Stimulated activated CD4-positive, alpha-beta T cell treated with anti-CD3 and anti-CD28 coated beads, Interleukin-12 subunit alpha, Interleukin-12 subunit beta, amount 100 ng/mL, for 48 hours (primary cell): ENCODE measurements around the gene TIMM17B.

ENCODE experiments used
- DNase-seq, 3 donors: peaks; one replicate each; pipeline ENCODE4 v3.0.0-alpha.2; 2020; ENCODE audit warnings: low read depth in 2 of 3, low spot score in 1 of 3

The TIMM17B gene

GRCh38 chrX:48897625-48898306 is at the start of gene TIMM17B, which contains the start of gene PQBP1:
TSS of gene TIMM17B (minus strand) at chrX:48897768. CDS start at chrX:48897749, 19 bp downstream.
TSS of gene PQBP1 (plus strand) at chrX:48897930. CDS start at chrX:48898510, 580 bp downstream.
- DNase-seq, result peak; percentile 79

- no peak for DNase-seq
These were observed 48.2 kb upstream of the TIMM17B start for GRCh38 chrX:48945517-48946348.

GRCh38 chrX:48942895-48943294 is 45.3 kb upstream of the TIMM17B start:
- DNase-seq, result no peak

- no peak for DNase-seq
These were observed 42.9 kb upstream of the TIMM17B start for GRCh38 chrX:48940404-48940955.

- no peak for DNase-seq
These were observed 42.1 kb upstream of the TIMM17B start for GRCh38 chrX:48939524-48940228.

- peak in 2 of 3 donors; percentile 69 to 72 for DNase-seq
These were observed 41.3 kb upstream of the TIMM17B start for GRCh38 chrX:48938721-48939425.

- peak; percentile 82 to 91 (median 88) for DNase-seq
These were observed 39.7 kb upstream of the TIMM17B start for GRCh38 chrX:48937054-48937907.

GRCh38 chrX:48936429-48937053 is 39.0 kb upstream of the TIMM17B start:
- no peak for DNase-seq

GRCh38 chrX:48935301-48935670 is 37.7 kb upstream of the TIMM17B start:
- DNase-seq, result no peak

GRCh38 chrX:48934581-48935300 is 37.2 kb upstream of the TIMM17B start:
- DNase-seq, result no peak

GRCh38 chrX:48933757-48934156 is 36.2 kb upstream of the TIMM17B start:
- no peak for DNase-seq

- DNase-seq, result no peak
These were observed 30.3 kb upstream of the TIMM17B start for GRCh38 chrX:48927736-48928382.

GRCh38 chrX:48927123-48927522 is 29.6 kb upstream of the TIMM17B start:
- DNase-seq, result no peak

- DNase-seq, result no peak
These were observed 26.7 kb upstream of the TIMM17B start for GRCh38 chrX:48924270-48924669.

GRCh38 chrX:48923771-48924170 is 26.2 kb upstream of the TIMM17B start:
- DNase-seq, result no peak

- no peak for DNase-seq
These were observed 23.1 kb upstream of the TIMM17B start for GRCh38 chrX:48920718-48921104.

- DNase-seq, result no peak
These were observed 22.6 kb upstream of the TIMM17B start for GRCh38 chrX:48919947-48920717.
